Muscle layer of colon (tissue), 2 donors: ENCODE measurements around the gene COA6.
A peak's percentile ranks its signal among the peaks of the same experiment; 100 is the strongest.

Experiments
- H3K27ac ChIP-seq: one replicate; pipeline ENCODE4 v1.7.0; 2013; ENCODE audit warnings: low read depth, mild to moderate bottlenecking, low read length, moderate library complexity
- H3K27me3 ChIP-seq, 2 donors: one replicate each; pipeline ENCODE4 v1.7.0; 2013; ENCODE audit warnings: low read length in 2 of 2, mild to moderate bottlenecking in 2 of 2; ENCODE audit not compliant: insufficient read depth in 2 of 2, control insufficient read depth in 1 of 2
- H3K36me3 ChIP-seq: one replicate; pipeline ENCODE4 v1.7.0; 2013; ENCODE audit warnings: mild to moderate bottlenecking, low read length; ENCODE audit not compliant: insufficient read depth
- H3K4me1 ChIP-seq: one replicate; pipeline ENCODE4 v1.7.0; 2013; ENCODE audit warnings: mild to moderate bottlenecking, low read length; ENCODE audit not compliant: insufficient read depth
- H3K4me3 ChIP-seq, 2 donors: one replicate each; pipeline ENCODE4 v1.7.0; 2013; ENCODE audit warnings: low read length in 2 of 2, low read depth in 1 of 2, mild to moderate bottlenecking in 1 of 2, moderate library complexity in 1 of 2
- H3K9ac ChIP-seq: one replicate; pipeline ENCODE4 v1.7.0; 2013; ENCODE audit warnings: low read length
- H3K9me3 ChIP-seq: one replicate; pipeline ENCODE4 v1.7.0; 2013; ENCODE audit warnings: mild to moderate bottlenecking, low read length
- donor health status: abdominal sarcoma.
- donor health status: Adenocarcinoma of cecum.

Gene COA6, protein sequence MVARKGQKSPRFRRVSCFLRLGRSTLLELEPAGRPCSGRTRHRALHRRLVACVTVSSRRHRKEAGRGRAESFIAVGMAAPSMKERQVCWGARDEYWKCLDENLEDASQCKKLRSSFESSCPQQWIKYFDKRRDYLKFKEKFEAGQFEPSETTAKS

DNA sequence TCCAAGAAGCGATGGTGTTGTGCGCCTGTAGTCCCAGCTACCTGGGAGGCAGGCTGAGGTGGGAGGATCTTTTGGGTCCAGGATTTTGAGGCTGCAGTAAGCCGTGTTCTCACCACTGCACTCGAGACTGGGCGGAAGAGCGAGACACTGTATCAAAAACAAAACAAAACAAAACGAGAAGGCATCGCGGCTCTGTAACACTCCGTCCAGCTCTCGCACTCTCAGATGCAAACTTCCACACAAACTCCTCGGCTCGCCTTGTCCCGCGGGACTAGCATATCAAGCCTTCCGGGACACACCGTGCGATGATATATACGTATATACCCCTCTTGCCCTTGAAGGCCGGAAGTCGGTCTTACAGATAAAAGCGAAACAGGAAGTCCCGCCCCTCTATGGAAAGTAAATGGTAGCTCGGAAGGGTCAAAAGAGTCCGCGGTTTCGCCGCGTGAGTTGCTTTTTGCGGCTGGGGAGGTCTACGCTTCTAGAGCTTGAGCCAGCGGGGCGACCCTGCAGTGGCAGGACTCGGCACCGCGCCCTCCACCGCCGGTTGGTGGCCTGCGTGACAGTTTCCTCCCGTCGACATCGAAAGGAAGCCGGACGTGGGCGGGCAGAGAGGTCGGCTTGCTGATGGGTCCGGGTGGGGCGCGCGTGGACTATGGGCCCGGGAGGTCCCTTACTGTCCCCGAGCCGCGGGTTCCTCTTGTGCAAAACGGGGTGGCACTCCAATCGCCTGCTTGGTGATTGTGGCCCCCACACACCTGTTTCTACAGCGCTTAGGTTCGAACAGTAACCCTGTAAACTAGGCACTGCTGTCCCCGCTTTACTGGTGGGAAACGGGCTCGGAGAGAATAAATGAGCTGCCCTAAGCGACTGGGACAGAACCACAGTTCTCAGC lies at the start of gene COA6:
TSS of gene COA6 (plus strand) at position 393 of the 895 bp plus-strand sequence. CDS start at position 404, 11 bp downstream.
- H3K36me3 ChIP-seq: peaks cover 22% of the 10 kb centered on the region
- peak within 1 kb of the TSS; percentile 97 for H3K27ac ChIP-seq
- peak within 1 kb of the TSS; percentile 79 for H3K9ac ChIP-seq
- peak within 1 kb of the TSS; percentile 87 to 93 for H3K4me3 ChIP-seq
- peaks cover 21% of the 10 kb centered on the region for H3K4me1 ChIP-seq
- H3K27me3 ChIP-seq: no peaks in the 10 kb centered on the region
- H3K9me3 ChIP-seq: no peaks in the 10 kb centered on the region

DNA sequence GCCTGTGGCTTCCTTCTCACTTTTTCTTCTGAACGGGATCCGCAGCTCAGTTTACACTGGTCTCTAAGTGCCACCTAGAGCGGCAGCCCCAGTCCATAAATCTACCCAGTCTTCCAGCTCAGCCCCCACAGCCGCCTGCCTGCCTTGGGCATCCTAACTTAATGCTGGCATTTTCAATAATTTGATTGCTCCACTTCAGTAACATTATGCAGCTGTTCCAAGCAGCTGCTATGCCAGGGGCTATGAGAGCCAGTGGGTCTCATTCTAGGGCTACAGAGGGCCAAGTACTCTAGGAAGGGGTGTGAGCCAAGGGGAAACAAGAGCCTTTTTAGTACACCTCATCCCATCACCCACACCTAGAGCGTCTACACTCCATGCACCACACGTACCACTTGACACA lies 48.4 kb upstream of the COA6 start:
- Histone ChIP-seq H3K27ac (no peak overlapping the region), H3K9ac (no peak overlapping the region), H3K36me3 (no peaks in the 10 kb centered on the region), H3K4me1 (no peaks in the 10 kb centered on the region), H3K4me3 (no peak overlapping the region), H3K9me3 (no peaks in the 10 kb centered on the region), H3K27me3 (peaks cover 3 to 11% of the 10 kb centered on the region in 2 donors)

DNA sequence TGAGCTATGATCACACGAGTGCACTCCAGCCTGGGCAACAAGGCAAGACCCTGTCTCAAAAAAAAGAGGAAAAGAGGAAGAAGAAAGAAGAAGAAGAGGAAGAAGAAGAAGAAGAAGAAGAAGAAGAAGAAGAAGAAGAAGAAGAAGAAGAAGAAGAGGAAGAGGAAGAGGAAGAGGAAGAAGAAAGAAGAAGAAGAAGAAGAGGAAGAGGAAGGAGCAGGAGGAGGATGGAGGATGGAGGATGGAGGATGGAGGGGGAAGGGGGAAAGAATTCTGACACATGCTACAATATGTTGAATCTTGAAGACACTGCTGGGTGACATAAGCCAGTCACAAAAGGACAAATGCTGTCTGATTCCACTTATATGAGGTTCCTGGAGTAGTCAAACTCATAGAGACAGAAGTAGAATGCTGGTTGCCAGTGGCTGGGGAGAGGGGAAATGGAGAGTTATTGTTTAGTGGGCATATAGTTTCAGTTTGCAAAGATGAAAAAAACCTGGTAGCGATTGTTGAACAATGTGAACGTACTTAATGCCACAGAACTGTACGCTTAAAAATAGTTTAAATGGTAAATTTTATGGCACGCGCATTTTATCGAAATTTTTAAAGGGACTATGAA lies 47.3 kb upstream of the COA6 start:
- H3K9me3 ChIP-seq: no peaks in the 10 kb centered on the region
- H3K27me3 ChIP-seq: peaks cover 3 to 11% of the 10 kb centered on the region in 2 donors
- H3K4me1 ChIP-seq: no peaks in the 10 kb centered on the region
- no peaks in the 10 kb centered on the region for H3K36me3 ChIP-seq
- no peak overlapping the region for H3K4me3 ChIP-seq
- H3K9ac ChIP-seq: no peak overlapping the region
- H3K27ac ChIP-seq: no peak overlapping the region

DNA sequence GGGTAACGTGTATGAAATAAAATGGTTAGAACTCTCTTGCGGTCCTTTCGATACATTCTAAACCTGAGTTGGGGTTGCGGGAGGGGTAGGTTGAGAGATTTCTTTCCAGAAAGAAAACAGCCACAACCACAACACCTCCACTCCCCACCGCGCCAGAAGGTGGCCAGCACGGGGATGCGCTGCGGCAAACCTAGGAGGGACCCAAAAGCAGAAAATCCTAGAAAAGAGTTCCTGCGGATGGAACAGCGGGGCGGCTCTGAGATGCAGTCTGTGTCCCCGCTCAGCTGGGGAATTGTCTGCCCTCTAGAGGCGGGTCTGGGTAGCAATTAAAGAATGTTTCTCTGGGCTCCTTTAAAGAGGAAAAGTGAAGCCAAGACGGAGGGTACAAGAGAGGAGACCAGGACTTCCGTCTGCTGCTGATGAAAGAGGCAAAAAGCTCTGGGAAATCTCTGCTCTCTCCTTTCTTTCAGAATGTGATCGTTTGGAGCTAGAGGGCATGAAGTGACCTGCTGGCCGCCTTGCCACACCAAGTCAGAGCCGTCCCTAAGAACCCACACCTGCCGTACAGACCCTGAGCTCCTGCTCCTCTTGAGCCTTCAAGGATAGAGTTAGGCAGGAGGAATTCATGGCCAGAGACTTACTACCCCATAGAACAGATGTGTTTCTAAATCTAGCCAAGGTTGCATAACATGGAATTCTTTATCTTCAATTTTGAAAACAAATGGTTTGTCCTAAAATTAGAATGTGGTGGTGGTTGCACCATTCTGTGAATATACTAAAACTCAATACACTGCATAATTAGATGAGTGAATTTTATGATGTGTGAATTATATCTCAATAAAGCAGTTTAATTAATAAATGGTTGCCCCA lies 46.5 kb upstream of the COA6 start:
- Histone ChIP-seq H3K4me3 (no peak overlapping the region), H3K36me3 (no peaks in the 10 kb centered on the region), H3K9me3 (no peaks in the 10 kb centered on the region), H3K4me1 (no peaks in the 10 kb centered on the region), H3K27ac (no peak overlapping the region), H3K27me3 (peaks cover 3 to 11% of the 10 kb centered on the region in 2 donors), H3K9ac (no peak overlapping the region)

DNA sequence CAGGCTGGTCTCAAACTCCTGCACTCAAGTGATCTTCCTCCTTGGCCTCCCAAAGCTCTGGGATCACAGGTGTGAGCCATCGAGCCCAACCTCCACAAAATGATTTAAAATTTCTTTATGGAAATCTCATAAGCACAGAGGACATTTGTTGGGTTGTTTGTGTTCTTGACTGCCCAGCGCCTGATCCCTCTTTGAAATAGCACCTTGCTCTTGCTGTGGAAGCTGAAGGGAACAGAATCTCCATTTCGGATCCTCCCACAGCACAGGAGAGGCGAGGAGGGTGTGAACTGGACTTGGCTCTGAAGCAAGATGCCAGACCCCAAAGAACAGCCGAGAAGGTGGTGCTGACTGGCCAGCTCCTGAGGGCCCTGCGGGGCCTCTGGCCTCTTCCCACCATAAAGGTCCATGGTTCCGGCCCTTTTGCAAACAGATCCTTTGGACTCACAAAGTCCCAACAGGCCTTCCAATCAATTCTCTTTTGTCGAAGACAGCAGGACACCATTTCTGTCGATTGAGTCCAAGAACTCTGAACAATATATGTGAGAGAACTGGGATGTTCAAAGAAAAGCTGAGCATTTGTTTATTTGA lies 45.6 kb upstream of the COA6 start:
- Histone ChIP-seq H3K9ac (no peak overlapping the region), H3K4me1 (no peaks in the 10 kb centered on the region), H3K4me3 (no peak overlapping the region), H3K9me3 (no peaks in the 10 kb centered on the region), H3K36me3 (no peaks in the 10 kb centered on the region), H3K27me3 (peaks cover 3 to 11% of the 10 kb centered on the region in 2 donors), H3K27ac (no peak overlapping the region)

DNA sequence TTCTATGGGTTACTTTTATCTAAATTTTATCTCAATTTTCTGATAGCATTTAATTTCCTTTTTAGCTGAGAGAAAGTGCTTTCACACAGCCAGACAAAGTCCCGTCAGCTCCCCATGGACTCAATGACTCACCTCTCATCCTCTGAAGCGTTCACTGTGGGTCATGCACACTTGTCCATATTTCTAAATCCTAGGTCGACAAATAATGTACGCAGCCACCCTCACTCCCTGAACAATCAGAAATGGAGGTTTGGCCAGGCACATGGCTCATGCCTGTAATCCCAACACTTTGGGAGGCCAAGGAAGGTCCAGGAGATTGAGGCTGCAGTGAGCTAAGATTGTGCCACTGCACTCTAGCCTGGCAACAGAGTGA lies 42.4 kb upstream of the COA6 start:
- peaks cover 0 to 3% of the 10 kb centered on the region in 2 donors for H3K27me3 ChIP-seq
- no peak overlapping the region for H3K27ac ChIP-seq
- no peaks in the 10 kb centered on the region for H3K9me3 ChIP-seq
- no peaks in the 10 kb centered on the region for H3K36me3 ChIP-seq
- no peak overlapping the region for H3K9ac ChIP-seq
- H3K4me3 ChIP-seq: no peak overlapping the region
- no peaks in the 10 kb centered on the region for H3K4me1 ChIP-seq

DNA sequence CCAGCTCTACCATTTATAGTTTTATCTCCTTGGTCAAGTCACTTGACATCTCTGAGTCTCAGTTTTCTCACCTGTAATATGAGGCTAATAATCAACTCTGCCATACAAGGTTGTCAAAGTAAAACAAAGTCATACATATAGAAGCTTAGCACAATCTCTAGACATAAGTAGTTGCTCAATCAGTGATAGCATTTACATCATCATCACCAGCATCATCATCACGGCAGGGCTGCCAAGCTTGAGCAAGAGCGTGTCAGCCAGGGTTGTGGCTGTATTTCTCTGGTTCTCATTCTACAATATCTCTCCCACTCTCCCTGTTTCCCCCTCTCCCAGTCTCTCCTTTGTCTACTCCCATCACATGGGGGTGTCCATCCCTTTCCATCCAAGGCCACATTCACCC lies 41.7 kb upstream of the COA6 start:
- Histone ChIP-seq H3K27me3 (no peaks in the 10 kb centered on the region), H3K27ac (no peak overlapping the region), H3K9ac (no peak overlapping the region), H3K9me3 (no peaks in the 10 kb centered on the region), H3K4me3 (no peak overlapping the region), H3K36me3 (no peaks in the 10 kb centered on the region), H3K4me1 (no peaks in the 10 kb centered on the region)

DNA sequence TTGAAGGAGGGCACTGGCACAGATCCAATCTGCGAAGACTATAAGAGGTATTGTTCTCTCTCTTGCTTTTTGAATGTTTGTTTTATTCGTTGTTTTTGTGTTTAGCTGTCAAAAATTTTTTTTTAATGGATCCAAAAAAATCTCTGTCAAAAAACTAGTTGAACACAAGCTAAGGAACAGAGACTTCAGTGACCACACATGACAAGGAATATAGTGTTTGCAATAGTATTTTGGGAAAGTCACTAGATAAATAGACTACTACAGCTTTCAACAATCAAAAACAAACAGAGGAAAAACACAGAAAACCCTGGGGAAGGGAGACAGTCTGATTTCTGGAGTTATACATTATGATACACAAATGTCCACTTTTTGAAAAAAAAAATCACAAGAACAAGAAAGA lies 36.9 kb upstream of the COA6 start:
- no peaks in the 10 kb centered on the region for H3K9me3 ChIP-seq
- no peak overlapping the region for H3K9ac ChIP-seq
- H3K27ac ChIP-seq: no peak overlapping the region
- no peaks in the 10 kb centered on the region for H3K36me3 ChIP-seq
- H3K4me3 ChIP-seq: no peak overlapping the region
- no peaks in the 10 kb centered on the region for H3K4me1 ChIP-seq
- H3K27me3 ChIP-seq: no peaks in the 10 kb centered on the region

DNA sequence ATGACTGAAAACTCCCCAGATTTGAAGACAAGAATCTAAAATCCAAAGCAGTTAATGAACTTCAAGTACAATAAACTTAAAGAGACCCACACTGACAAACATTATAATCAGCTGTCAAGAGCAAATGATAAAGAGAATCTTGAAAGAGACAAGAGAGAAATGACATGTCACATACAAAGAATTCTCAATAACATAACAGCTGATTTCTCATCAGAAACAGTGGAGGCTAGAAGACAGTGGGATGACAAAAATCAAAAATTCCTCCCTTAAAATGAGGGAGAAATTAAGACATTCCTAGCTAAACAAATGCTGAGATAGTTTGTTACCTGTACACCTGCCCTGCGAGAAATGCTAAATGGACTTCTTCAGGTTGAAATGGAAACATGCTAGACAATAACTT lies 36.0 kb upstream of the COA6 start:
- Histone ChIP-seq H3K4me3 (no peak overlapping the region), H3K36me3 (no peaks in the 10 kb centered on the region), H3K9me3 (no peaks in the 10 kb centered on the region), H3K27me3 (no peaks in the 10 kb centered on the region), H3K4me1 (no peaks in the 10 kb centered on the region), H3K27ac (no peak overlapping the region), H3K9ac (no peak overlapping the region)

DNA sequence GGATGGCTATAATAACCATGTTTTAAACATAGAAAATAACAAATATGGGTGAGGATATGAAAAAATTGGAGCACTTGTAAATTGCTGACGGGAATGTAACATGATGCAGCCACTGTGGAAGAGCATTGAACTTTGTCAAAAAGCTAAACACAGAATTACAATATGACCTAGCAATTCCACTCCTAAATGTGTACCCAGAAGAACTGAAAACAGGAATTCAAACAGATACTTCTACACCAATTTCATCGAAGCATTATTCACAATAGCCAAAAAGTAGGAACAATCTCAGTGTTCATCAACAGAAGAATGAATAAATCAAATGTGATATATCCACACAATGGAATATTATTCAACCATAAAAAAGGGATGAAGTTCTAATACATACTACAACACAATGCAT lies 32.7 kb upstream of the COA6 start:
- no peak overlapping the region for H3K4me3 ChIP-seq
- no peak overlapping the region for H3K27ac ChIP-seq
- H3K4me1 ChIP-seq: no peaks in the 10 kb centered on the region
- H3K9ac ChIP-seq: no peak overlapping the region
- H3K27me3 ChIP-seq: no peaks in the 10 kb centered on the region
- no peaks in the 10 kb centered on the region for H3K9me3 ChIP-seq
- no peaks in the 10 kb centered on the region for H3K36me3 ChIP-seq

DNA sequence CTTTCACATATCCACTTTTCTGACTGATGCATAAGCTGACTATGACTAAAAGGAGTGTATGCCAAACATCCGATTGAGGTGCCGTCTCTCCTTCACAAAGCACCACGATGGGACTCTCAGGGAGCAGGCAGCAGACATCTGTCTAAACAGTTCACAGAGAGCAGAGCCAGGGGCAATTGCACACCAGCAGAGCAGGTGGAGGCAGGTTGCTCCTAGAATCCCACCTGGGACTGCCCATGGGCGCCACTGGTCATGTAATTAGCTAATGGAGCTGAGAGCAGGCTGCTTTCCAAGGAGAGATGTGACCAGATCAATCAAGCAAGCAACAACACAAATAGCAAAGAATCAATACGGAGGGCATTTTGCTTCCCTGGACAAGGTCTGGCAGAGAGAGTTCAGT lies 30.5 kb upstream of the COA6 start:
- Histone ChIP-seq H3K27me3 (no peaks in the 10 kb centered on the region), H3K4me1 (no peaks in the 10 kb centered on the region), H3K27ac (no peak overlapping the region), H3K9ac (no peak overlapping the region), H3K36me3 (no peaks in the 10 kb centered on the region), H3K9me3 (no peaks in the 10 kb centered on the region), H3K4me3 (no peak overlapping the region)
